Esophagus squamous epithelium (tissue), 5 donors: Measurements from ENCODE around the gene TTYH3. TPM values are rescaled to one million over a fixed set of nuclear protein-coding genes. Genes with fewer than 3 reads are reported as not detected.

Experiments
- DNase-seq: peaks from one replicate; lab custom pipeline; 2025; lab: John Stamatoyannopoulos, UW
- H3K27ac ChIP-seq, 4 donors: fragments of 200-600 bp; sonication (generic); one replicate each; pipeline ENCODE4 v1.5.1; 2016 to 2019; ENCODE audit warnings: mild to moderate bottlenecking in 1 of 4
- H3K27me3 ChIP-seq, 4 donors: fragments of 200-600 bp; sonication (generic); 1 replicate in 3 of 4; 2 replicates in 1 of 4; pipeline versions ENCODE4 v1.5.1 to v1.6.0; 2017 to 2021; ENCODE audit warnings: antibody characterized with exemption in 1 of 4
- H3K36me3 ChIP-seq, 3 donors: fragments of 200-600 bp; sonication (generic); one replicate each; pipeline ENCODE4 v1.5.1; 2016 to 2019
- H3K4me1 ChIP-seq, 3 donors: fragments of 200-600 bp; sonication (generic); one replicate each; pipeline ENCODE4 v1.5.1; 2017 to 2019
- H3K4me3 ChIP-seq, 4 donors: fragments of 200-600 bp; sonication (generic); 1 replicate in 3 of 4; 2 replicates in 1 of 4; pipeline ENCODE4 v1.5.1; 2016 to 2019; ENCODE audit warnings: mild to moderate bottlenecking in 2 of 4, moderate library complexity in 1 of 4
- H3K9me3 ChIP-seq, 3 donors: fragments of 200-600 bp; sonication (generic); one replicate each; pipeline ENCODE4 v1.5.1; 2016 to 2019
- CTCF ChIP-seq, 6 experiments: fragments of 450-650 bp in 4 of 6; fragments of 200-600 bp in 2 of 6; sonication (generic) in 2 of 6; IDR thresholded peaks; one replicate each; pipeline ENCODE4 v1.5.1; 2016 to 2019; ENCODE audit warnings: antibody characterized with exemption in 6 of 6, mild to moderate bottlenecking in 4 of 6, moderate library complexity in 4 of 6
- POLR2A ChIP-seq, 4 donors: fragments of 450-650 bp; IDR thresholded peaks; one replicate each; pipeline ENCODE4 v1.6.1; 2017; ENCODE audit warnings: antibody characterized with exemption in 4 of 4, mild to moderate bottlenecking in 4 of 4, moderate library complexity in 3 of 4
- WGBS, 2 donors: methylation state at CpG; one replicate each; pipeline ENCODE4 v1.1.5; 2018; 5-methylcytosine and 5-hydroxymethylcytosine counted together
- intact Hi-C: fragments of 100-400 bp; cut with DNase I; formaldehyde crosslinking; loops from one replicate; pipeline ENCODE4 v1.15.0; 2022
- total RNA-seq, 4 donors: library from RNA; depleted of rRNA; stranded (reverse); fragments of >200 nt; gene quantifications; one replicate each; pipeline ENCODE4 v1.1.0, GENCODE V29; 2016
- donor health status: DM: yes; HTN: yes; CAD: no.

TTYH3 gene
- total RNA-seq, 4 donors from 2014 or later, result 4.7 to 23.1 (median 10.2) TPM

- 65 to 100% methylated on average over 1 to 5 of the region's 5 CpGs for WGBS, 2 donors
- no peaks in the 10 kb centered on the region for H3K27me3 ChIP-seq
- no peak for TF ChIP-seq POLR2A (IDR thresholded peaks at IDR 0.05)
- TF ChIP-seq CTCF (IDR thresholded peaks at IDR 0.05), result no peak
- H3K4me3 ChIP-seq, result no peak overlapping the region
- no peaks in the 10 kb centered on the region for H3K9me3 ChIP-seq
- intact Hi-C loops, result no loop called here
- peaks cover 0 to 51% (median 9%) of the 10 kb centered on the region in 3 donors for H3K36me3 ChIP-seq
- no peak overlapping the region for H3K27ac ChIP-seq
- DNase-seq, result no peak
- H3K4me1 ChIP-seq, result no peaks in the 10 kb centered on the region
Observed at GRCh38 chr7:2654059-2654458, 22.3 kb downstream of the TTYH3 start.

GRCh38 chr7:2655870-2656614 is 24.3 kb downstream of the TTYH3 start:
- peaks cover 0 to 55% (median 9%) of the 10 kb centered on the region in 3 donors for H3K36me3 ChIP-seq
- TF ChIP-seq CTCF (IDR thresholded peaks at IDR 0.05) (no peak), POLR2A (IDR thresholded peaks at IDR 0.05) (no peak)
- DNase-seq, result no peak
- no peak overlapping the region for H3K27ac ChIP-seq
- intact Hi-C loops, result no loop called here
- H3K9me3 ChIP-seq, result no peaks in the 10 kb centered on the region
- H3K4me1 ChIP-seq, result peaks cover 0 to 3% (median 3%) of the 10 kb centered on the region in 3 donors
- peaks cover 0 to 2% (median 0%) of the 10 kb centered on the region in 4 donors for H3K27me3 ChIP-seq
- WGBS, 2 donors, result 95 to 97% methylated on average over 9 to 11 of the region's 29 CpGs
- H3K4me3 ChIP-seq, result no peak overlapping the region

GRCh38 chr7:2657208-2657607 is 25.4 kb downstream of the TTYH3 start:
- H3K36me3 ChIP-seq, result peaks cover 0 to 51% (median 9%) of the 10 kb centered on the region in 3 donors
- peaks cover 0 to 14% (median 0%) of the 10 kb centered on the region in 4 donors for H3K27me3 ChIP-seq
- TF ChIP-seq POLR2A (IDR thresholded peaks at IDR 0.05) (no peak), CTCF (IDR thresholded peaks at IDR 0.05) (no peak)
- no peak for DNase-seq
- peaks cover 0 to 15% (median 9%) of the 10 kb centered on the region in 3 donors for H3K4me1 ChIP-seq
- H3K4me3 ChIP-seq, result no peak overlapping the region
- H3K9me3 ChIP-seq, result no peaks in the 10 kb centered on the region
- whole genome bisulfite sequencing, 2 donors, result 87 to 100% methylated on average over 2 of the region's 2 CpGs
- no peak overlapping the region for H3K27ac ChIP-seq
- intact Hi-C loops, result no loop called here

- 93% methylated on average over 15 of the region's 33 CpGs; no CpG with 5 or more reads in 1 of the 2 donors for WGBS, 2 donors
- intact Hi-C loops, result no loop called here
- no peak for DNase-seq
- Histone ChIP-seq H3K4me1 (peaks cover 5 to 24% (median 9%) of the 10 kb centered on the region in 3 donors), H3K27ac (no peak overlapping the region), H3K9me3 (no peaks in the 10 kb centered on the region), H3K36me3 (peaks cover 0 to 49% (median 9%) of the 10 kb centered on the region in 3 donors), H3K4me3 (no peak overlapping the region), H3K27me3 (peaks cover 0 to 23% (median 0%) of the 10 kb centered on the region in 4 donors)
- TF ChIP-seq POLR2A (IDR thresholded peaks at IDR 0.05) (no peak), CTCF (IDR thresholded peaks at IDR 0.05) (no peak)
Observed at GRCh38 chr7:2657920-2658671, 26.3 kb downstream of the TTYH3 start.

- Histone ChIP-seq H3K27me3 (peaks cover 0 to 31% (median 0%) of the 10 kb centered on the region in 4 donors), H3K9me3 (no peaks in the 10 kb centered on the region), H3K27ac (no peak overlapping the region), H3K36me3 (peaks cover 0 to 49% (median 9%) of the 10 kb centered on the region in 3 donors), H3K4me1 (peaks cover 9 to 32% (median 9%) of the 10 kb centered on the region in 3 donors), H3K4me3 (no peak overlapping the region)
- TF ChIP-seq POLR2A (IDR thresholded peaks at IDR 0.05) (no peak), CTCF (IDR thresholded peaks at IDR 0.05) (no peak)
- WGBS, 2 donors, result 98% methylated on average over 10 of the region's 15 CpGs; no CpG with 5 or more reads in 1 of the 2 donors
- no peak for DNase-seq
- intact Hi-C loops, result no loop called here
Observed at GRCh38 chr7:2658941-2659340, 27.2 kb downstream of the TTYH3 start.
